Brain microvascular endothelial cell (primary cell): Measurements from ENCODE around the gene POU5F1.
"Not testable (repeated sequence)": the region's sequence is repeated elsewhere in the genome, so short reads cannot be mapped to it uniquely, and the experiment has no call there.

Source experiments
- DNase-seq: peaks from one replicate; pipeline ENCODE4 v3.0.0-alpha.2; 2020
- H3K27ac ChIP-seq: fragments of 250-450 bp; sonication (Bioruptor Pico); 2 replicates; pipeline ENCODE4 v1.5.1; 2020; ENCODE audit warnings: mild to moderate bottlenecking, moderate library complexity
- H3K27me3 ChIP-seq: fragments of 250-450 bp; sonication (Bioruptor Pico); replicated peaks from 2 replicates; pipeline ENCODE4 v1.5.1; 2020; ENCODE audit warnings: mild to moderate bottlenecking
- H3K36me3 ChIP-seq: fragments of 250-450 bp; sonication (Bioruptor Pico); replicated peaks from 2 replicates; pipeline ENCODE4 v1.5.1; 2020; ENCODE audit warnings: mild to moderate bottlenecking
- H3K4me3 ChIP-seq: 2 replicates; pipeline ENCODE4 v1.5.1; 2011; ENCODE audit warnings: low read depth, mild to moderate bottlenecking, control low read depth, low read length, moderate library complexity
- in situ Hi-C: cut with HindIII; loops from 2 replicates; pipeline ENCODE4 v1.10.0; 2017; ENCODE audit warnings: low sequenced_read_pairs, low pct_ligation_motif_present
- TF ChIP-seq, protein P1 (sequence below): IDR thresholded peaks from 2 replicates; pipeline ENCODE4 v1.5.1; 2011; ENCODE audit warnings: low read depth, mild to moderate bottlenecking, moderate library complexity, low read length, control low read depth, inconsistent platforms; ENCODE audit errors: missing control alignments

The POU5F1 gene

GRCh38 chr6:31169123-31169857, 1.2 kb downstream of the POU5F1 start:
- Histone ChIP-seq H3K27me3 (no peaks in the 10 kb centered on the region), H3K4me3 (no peak overlapping the region), H3K27ac (no peak overlapping the region), H3K36me3 (no peaks in the 10 kb centered on the region)
- TF ChIP-seq, protein P1, sequence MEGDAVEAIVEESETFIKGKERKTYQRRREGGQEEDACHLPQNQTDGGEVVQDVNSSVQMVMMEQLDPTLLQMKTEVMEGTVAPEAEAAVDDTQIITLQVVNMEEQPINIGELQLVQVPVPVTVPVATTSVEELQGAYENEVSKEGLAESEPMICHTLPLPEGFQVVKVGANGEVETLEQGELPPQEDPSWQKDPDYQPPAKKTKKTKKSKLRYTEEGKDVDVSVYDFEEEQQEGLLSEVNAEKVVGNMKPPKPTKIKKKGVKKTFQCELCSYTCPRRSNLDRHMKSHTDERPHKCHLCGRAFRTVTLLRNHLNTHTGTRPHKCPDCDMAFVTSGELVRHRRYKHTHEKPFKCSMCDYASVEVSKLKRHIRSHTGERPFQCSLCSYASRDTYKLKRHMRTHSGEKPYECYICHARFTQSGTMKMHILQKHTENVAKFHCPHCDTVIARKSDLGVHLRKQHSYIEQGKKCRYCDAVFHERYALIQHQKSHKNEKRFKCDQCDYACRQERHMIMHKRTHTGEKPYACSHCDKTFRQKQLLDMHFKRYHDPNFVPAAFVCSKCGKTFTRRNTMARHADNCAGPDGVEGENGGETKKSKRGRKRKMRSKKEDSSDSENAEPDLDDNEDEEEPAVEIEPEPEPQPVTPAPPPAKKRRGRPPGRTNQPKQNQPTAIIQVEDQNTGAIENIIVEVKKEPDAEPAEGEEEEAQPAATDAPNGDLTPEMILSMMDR, result no peak
- DNase-seq, result no peak
- in situ Hi-C loops, result no loop called here

DNA sequence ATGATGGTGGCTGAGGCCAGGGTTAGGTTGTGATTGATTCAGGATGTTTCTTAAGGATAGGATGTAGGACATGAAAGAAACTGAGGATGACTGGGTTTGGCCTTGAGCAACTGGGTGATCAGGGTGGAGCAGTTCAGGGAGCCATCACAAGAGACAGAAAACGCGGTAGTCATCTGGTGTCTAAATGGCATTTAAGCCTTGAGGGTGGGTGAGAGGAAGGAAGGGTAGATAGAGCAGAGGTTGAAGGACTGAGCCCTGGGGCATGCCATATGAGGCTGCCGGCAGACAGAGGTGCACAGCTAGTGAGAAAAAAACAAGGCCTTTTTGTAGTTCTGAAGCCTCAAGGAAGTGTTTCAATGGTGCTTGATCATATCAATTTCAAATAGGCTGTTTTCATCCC, 1.9 kb downstream of the POU5F1 start:
- H3K27ac ChIP-seq, result no peak overlapping the region
- H3K27me3 ChIP-seq, result no peaks in the 10 kb centered on the region
- H3K36me3 ChIP-seq, result no peaks in the 10 kb centered on the region
- no peak for DNase-seq
- no peak overlapping the region for H3K4me3 ChIP-seq
- TF ChIP-seq, protein P1, result no peak
- in situ Hi-C loops, result no loop called here

- TF ChIP-seq, protein P1, result no peak
- DNase-seq, result no peak
- Histone ChIP-seq H3K27ac (no peak overlapping the region), H3K36me3 (no peaks in the 10 kb centered on the region), H3K27me3 (no peaks in the 10 kb centered on the region), H3K4me3 (no peak overlapping the region)
- in situ Hi-C loops, result no loop called here
These were observed 4.5 kb downstream of the POU5F1 start for GRCh38 chr6:31165986-31166385.

GRCh38 chr6:31165064-31165832, 5.2 kb downstream of the POU5F1 start:
- in situ Hi-C loops, DNase-seq, H3K4me3 ChIP-seq, H3K27ac ChIP-seq, H3K27me3 ChIP-seq, H3K36me3 ChIP-seq: not testable (repeated sequence)

GRCh38 chr6:31164475-31165063, 5.9 kb downstream of the POU5F1 start:
- in situ Hi-C loops, result not testable (repeated sequence)

GRCh38 chr6:31163922-31164321, 6.6 kb downstream of the POU5F1 start:
- in situ Hi-C loops, result no loop called here
- no peak overlapping the region for H3K4me3 ChIP-seq
- DNase-seq, result no peak
- no peak overlapping the region for H3K27ac ChIP-seq
- no peaks in the 10 kb centered on the region for H3K36me3 ChIP-seq
- no peaks in the 10 kb centered on the region for H3K27me3 ChIP-seq
- TF ChIP-seq, protein P1, result no peak

More at GRCh38 chr6:31164475-31165063, 5.9 kb downstream of the POU5F1 start:
- H3K4me3 ChIP-seq, DNase-seq, H3K27me3 ChIP-seq, H3K36me3 ChIP-seq, H3K27ac ChIP-seq: not testable (repeated sequence)
